Hepatocyte (in vitro differentiated cells): ENCODE results near the gene ALDH1A1. TPM values are rescaled to one million over a fixed set of nuclear protein-coding genes. Genes with fewer than 3 reads are reported as not detected.

Source experiments
- DNase-seq: peaks from one replicate; pipeline ENCODE4 v3.0.0-alpha.2; 2016; ENCODE audit warnings: low spot score
- H2AFZ ChIP-seq: fragments of 200-600 bp; sonication (generic); 2 replicates; pipeline ENCODE4 v1.6.0; 2016; ENCODE audit warnings: antibody characterized with exemption, mild to moderate bottlenecking
- H3K27ac ChIP-seq: fragments of 200-600 bp; sonication (generic); 2 replicates; pipeline ENCODE4 v1.5.1; 2016; ENCODE audit warnings: mild to moderate bottlenecking
- H3K27me3 ChIP-seq: fragments of 200-600 bp; sonication (generic); 2 replicates; pipeline ENCODE4 v1.6.1; 2016
- H3K36me3 ChIP-seq: fragments of 200-600 bp; sonication (generic); replicated peaks from 2 replicates; pipeline ENCODE4 v1.5.1; 2016; ENCODE audit warnings: low read depth; ENCODE audit not compliant: insufficient read depth
- H3K4me1 ChIP-seq: fragments of 200-600 bp; sonication (generic); 2 replicates; pipeline ENCODE4 v1.5.1; 2016; ENCODE audit warnings: mild to moderate bottlenecking, moderate library complexity; ENCODE audit not compliant: insufficient read depth
- H3K4me2 ChIP-seq: fragments of 200-600 bp; sonication (generic); 2 replicates; pipeline ENCODE4 v1.6.0; 2016
- H3K4me3 ChIP-seq: fragments of 200-600 bp; sonication (generic); 2 replicates; pipeline ENCODE4 v1.5.1; 2016; ENCODE audit warnings: mild to moderate bottlenecking
- H3K79me2 ChIP-seq: fragments of 200-600 bp; sonication (generic); 2 replicates; pipeline ENCODE4 v1.6.0; 2017; ENCODE audit warnings: mild to moderate bottlenecking
- H3K9me2 ChIP-seq: fragments of 200-600 bp; sonication (generic); replicated peaks from 2 replicates; pipeline ENCODE4 v1.6.0; 2017; ENCODE audit warnings: mild to moderate bottlenecking; ENCODE audit not compliant: insufficient read depth
- H3K9me3 ChIP-seq: fragments of 200-600 bp; sonication (generic); 2 replicates; pipeline ENCODE4 v1.5.1; 2016; ENCODE audit warnings: low read depth, mild to moderate bottlenecking
- H4K20me1 ChIP-seq: fragments of 200-600 bp; sonication (generic); 2 replicates; pipeline ENCODE4 v1.6.0; 2016; ENCODE audit warnings: mild to moderate bottlenecking; ENCODE audit not compliant: insufficient read depth, poor library complexity, severe bottlenecking
- CTCF ChIP-seq: fragments of 200-600 bp; sonication (generic); IDR thresholded peaks from 2 replicates; pipeline ENCODE4 v1.5.1; 2016; ENCODE audit warnings: antibody characterized with exemption, mild to moderate bottlenecking; ENCODE audit not compliant: poor library complexity
- EZH2 ChIP-seq: fragments of 200-600 bp; sonication (generic); IDR thresholded peaks from 2 replicates; pipeline ENCODE4 v1.6.1; 2016; ENCODE audit warnings: antibody characterized with exemption, mild to moderate bottlenecking, borderline replicate concordance
- EZH2phosphoT487 ChIP-seq: fragments of 200-600 bp; sonication (generic); IDR thresholded peaks from one replicate; pipeline ENCODE4 v1.6.1; 2018; ENCODE audit warnings: antibody characterized with exemption, mild to moderate bottlenecking, low read depth, moderate library complexity; ENCODE audit not compliant: unreplicated experiment, severe bottlenecking
- WGBS: methylation state at CpG from one replicate; pipeline ENCODE4 v1.1.6; 2016; ENCODE audit warnings: low lambda C conversion rate; ENCODE audit errors: missing lambda C conversion rate; 5-methylcytosine and 5-hydroxymethylcytosine counted together
- polyA plus RNA-seq: library from polyadenylated mRNA; unstranded; fragments of >200 nt; fragmentation: Nextera tagmentation; extraction: Ambion mirVana; gene quantifications from 2 replicates; pipeline ENCODE4 v1.2.1, GENCODE V29; 2016
- total RNA-seq: library from RNA; depleted of rRNA; stranded (reverse); fragments of >200 nt; gene quantifications from 2 replicates; pipeline ENCODE4 v1.2.3, GENCODE V29; 2014

The ALDH1A1 gene
- total and polyA plus RNA-seq, 2 experiments from 2014 or later = 243 to 529 TPM

GRCh38 chr9:72984226-72984947 is 31.5 kb upstream of the ALDH1A1 start:
- no peak for DNase-seq
- Histone ChIP-seq H3K4me1 (peaks cover 53% of the 10 kb centered on the region), H3K79me2 (no peaks in the 10 kb centered on the region), H3K9me2 (no peaks in the 10 kb centered on the region), H3K4me3 (no peak overlapping the region), H3K36me3 (no peaks in the 10 kb centered on the region), H3K27ac (peak overlapping the region; percentile 72), H3K27me3 (no peaks in the 10 kb centered on the region), H4K20me1 (no peaks in the 10 kb centered on the region), H2AFZ (peak overlapping the region; percentile 20), H3K4me2 (peak overlapping the region; percentile 46), H3K9me3 (no peaks in the 10 kb centered on the region)
- WGBS = 54% methylated on average over 2 of the region's 2 CpGs
- TF ChIP-seq EZH2phosphoT487 (no peak), CTCF (no peak), EZH2 (no peak)

GRCh38 chr9:72983512-72984225 is 30.8 kb upstream of the ALDH1A1 start:
- Histone ChIP-seq H2AFZ (peak overlapping the region; percentile 20), H3K79me2 (no peaks in the 10 kb centered on the region), H3K4me2 (peak overlapping the region; percentile 46), H3K9me2 (no peaks in the 10 kb centered on the region), H3K36me3 (no peaks in the 10 kb centered on the region), H4K20me1 (no peaks in the 10 kb centered on the region), H3K4me1 (peaks cover 53% of the 10 kb centered on the region), H3K9me3 (no peaks in the 10 kb centered on the region), H3K4me3 (no peak overlapping the region), H3K27ac (peak overlapping the region; percentile 72), H3K27me3 (no peaks in the 10 kb centered on the region)
- TF ChIP-seq EZH2phosphoT487 (no peak), CTCF (no peak), EZH2 (no peak)
- peak; percentile 51 for DNase-seq
- WGBS = 23% methylated on average over 5 of the region's 5 CpGs

- H3K79me2 ChIP-seq = no peaks in the 10 kb centered on the region
- no peaks in the 10 kb centered on the region for H3K36me3 ChIP-seq
- no peaks in the 10 kb centered on the region for H4K20me1 ChIP-seq
- no peak overlapping the region for H3K4me3 ChIP-seq
- peaks cover 53% of the 10 kb centered on the region for H3K4me1 ChIP-seq
- DNase-seq = peak; percentile 15
- no peaks in the 10 kb centered on the region for H3K9me3 ChIP-seq
- no peaks in the 10 kb centered on the region for H3K27me3 ChIP-seq
- H3K9me2 ChIP-seq = no peaks in the 10 kb centered on the region
- TF ChIP-seq EZH2 (no peak), EZH2phosphoT487 (no peak), CTCF (no peak)
- H2AFZ ChIP-seq = no peak overlapping the region
- peak overlapping the region; percentile 20 for H3K4me2 ChIP-seq
- peak overlapping the region; percentile 62 for H3K27ac ChIP-seq
Measured at GRCh38 chr9:72983056-72983455, 30.2 kb upstream of the ALDH1A1 start.
